Activated CD4-positive, alpha-beta T cell treated with anti-CD3 and anti-CD28 coated beads, Interleukin-2, amount 10 ng/mL, durations not matched to agents 7 days and 5 days (primary cell): ENCODE measurements around the gene TPSAB1. TPM values are rescaled to one million over a fixed set of nuclear protein-coding genes. Genes with fewer than 3 reads are reported as not detected.

Experiments used
- total RNA-seq, 2 experiments: library from RNA; stranded (reverse); gene quantifications; one replicate each; pipeline ENCODE4 v1.2.3, GENCODE V29; 2021

TPSAB1 gene
- total RNA-seq, 2 experiments from 2014 or later, result not detected

Other genes starting within 250 kb of the TPSAB1 start
- not detected for gene SSTR5, start 168.0 kb upstream of the TPSAB1 start, total RNA-seq
- not detected for gene C1QTNF8, start 144.5 kb upstream of the TPSAB1 start, total RNA-seq
- gene CACNA1H, start 87.6 kb upstream of the TPSAB1 start, total RNA-seq, result 1 to 10 TPM; 3.2 to 3.6 TPM
- not detected for gene TPSG1, start 15.4 kb upstream of the TPSAB1 start, total RNA-seq
- not detected for gene TPSB2, start 10.5 kb upstream of the TPSAB1 start, total RNA-seq
- gene TPSD1, start 15.4 kb downstream of the TPSAB1 start, total RNA-seq, result not detected
- 100 to 1,000 TPM; 204 to 222 TPM for gene UBE2I, start 68.9 kb downstream of the TPSAB1 start, total RNA-seq
- gene BAIAP3, start 92.9 kb downstream of the TPSAB1 start, total RNA-seq, result 1 to 10 TPM in 1 of 2 experiments, under 1 TPM in 1; 0.83 to 1.6 TPM
- 10 to 100 TPM; 33.8 to 43.7 TPM for gene TSR3, start 111.2 kb downstream of the TPSAB1 start, total RNA-seq
- 10 to 100 TPM; 34.3 to 36.9 TPM for gene GNPTG, start 111.2 kb downstream of the TPSAB1 start, total RNA-seq
- 10 to 100 TPM; 31.8 to 37.9 TPM for gene UNKL, start 174.0 kb downstream of the TPSAB1 start, total RNA-seq
- gene UQCC4, start 180.0 kb downstream of the TPSAB1 start, total RNA-seq, result 10 to 100 TPM; 11.2 to 13.4 TPM
- not detected for gene PERCC1, start 190.4 kb downstream of the TPSAB1 start, total RNA-seq
- gene CCDC154, start 203.9 kb downstream of the TPSAB1 start, total RNA-seq, result 1 to 10 TPM; 1.9 to 2.7 TPM
- gene CLCN7, start 234.3 kb downstream of the TPSAB1 start, total RNA-seq, result 10 to 100 TPM; 58.3 to 64.0 TPM
- not detected for gene PTX4, start 248.2 kb downstream of the TPSAB1 start, total RNA-seq